H1 (cell line): Measurements from ENCODE around the gene UBL4A. TPM values are rescaled to one million over a fixed set of nuclear protein-coding genes. Genes with fewer than 3 reads are reported as not detected.

Experiments used
- CHD7 ChIP-seq: fragments of 300-600 bp; sonication (generic); IDR thresholded peaks from 2 replicates; pipeline ENCODE4 v1.7.1; 2012; ENCODE audit warnings: low read length, moderate library complexity, mild to moderate bottlenecking, inconsistent platforms; ENCODE audit not compliant: insufficient replicate concordance
- JUND ChIP-seq: IDR thresholded peaks from 2 replicates; pipeline ENCODE4 v1.6.1; 2011; ENCODE audit warnings: mild to moderate bottlenecking, improper control_type of control experiment, low read length
- RBBP5 ChIP-seq: IDR thresholded peaks from 2 replicates; pipeline ENCODE4 v1.7.1; 2012; ENCODE audit warnings: low read depth, mild to moderate bottlenecking, inconsistent platforms, low read length, moderate library complexity, borderline replicate concordance
- SIX5 ChIP-seq: IDR thresholded peaks from 2 replicates; pipeline ENCODE4 v1.6.1; 2011; ENCODE audit warnings: mild to moderate bottlenecking, low read depth, low read length
- polyA plus RNA-seq, 7 experiments: library from polyadenylated mRNA; depleted of rRNA in 3 of 7; stranded (reverse) in 5 of 7; unstranded in 2 of 7; fragments of >200 nt in 5 of 7; fragments of 200-250 nt in 2 of 7; gene quantifications; 1 replicate in 5 of 7; 2 replicates in 1 of 7; 4 replicates in 1 of 7; pipeline versions ENCODE4 v1.2.1 to v1.2.3, GENCODE V29; 2011 to 2013; ENCODE audit warnings: missing spikeins in 2 of 7, mixed read lengths in 2 of 7
- total RNA-seq: library from RNA; stranded (reverse); fragmentation: NEBNext Ultra II Directional; extraction: Animal tissue kit (Norgen Biotek cat#: 25700); gene quantifications from 2 replicates; pipeline ENCODE4 v1.2.1, GENCODE V29; 2021

The UBL4A gene
- total and polyA plus RNA-seq, 2 of the 8 experiments (the other 6 are each of a cell fraction or from before 2014, with no cell fraction given) = 23.1 to 31.7 TPM

GRCh38 chrX:154440623-154441357 is 45.6 kb downstream of the UBL4A start (continued):
- TF ChIP-seq CHD7 (no peak), SIX5 (no peak), RBBP5 (no peak), JUND (no peak)
